ENCODE results near the gene TLE1. TPM values are rescaled to one million over a fixed set of nuclear protein-coding genes. Genes with fewer than 3 reads are reported as not detected.

Gene TLE1
- total and polyA plus RNA-seq, 2 of the 4 experiments (the other 2 are of a cell fraction), result 36.0 to 51.0 TPM

DNA sequence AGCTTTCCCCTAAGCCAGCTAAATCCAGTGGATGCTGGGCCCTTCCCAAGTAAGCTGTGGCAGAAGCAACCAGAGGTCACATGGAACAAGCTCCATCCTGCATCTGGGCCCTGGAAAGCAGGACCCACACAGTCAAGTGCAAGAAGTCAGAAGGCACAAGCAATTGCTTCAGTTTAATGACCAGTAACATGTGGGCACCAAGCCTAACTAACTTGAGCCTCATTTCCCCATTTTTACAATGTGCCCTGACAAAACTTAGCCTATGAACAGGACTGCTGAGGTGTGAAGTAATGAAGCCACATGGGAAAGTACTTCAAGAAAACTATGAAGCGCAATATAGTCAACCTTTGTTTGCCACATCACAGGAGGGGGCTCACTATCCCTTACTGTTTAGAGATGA is 90.5 kb downstream of the TLE1 start:
- Histone ChIP-seq H3K27me3 (ENCODE audit: control insufficient read depth, insufficient read depth, low read length) (no peaks in the 10 kb centered on the region), H4K91ac (ENCODE audit: insufficient read depth, low read depth, low read length) (no peak overlapping the region), H4K5ac (ENCODE audit: low read depth, low read length) (no peak overlapping the region), H4K8ac (ENCODE audit: low read depth in 2 of 2, low read length in 2 of 2) (no peak overlapping the region), H3K9me3 (ENCODE audit: control insufficient read depth, insufficient read depth, low read length) (no peaks in the 10 kb centered on the region), H3K4ac (ENCODE audit: low read depth, low read length) (no peak overlapping the region), H3K14ac (replicated peaks; ENCODE audit: low read depth, low read length) (no peak overlapping the region), H3K79me1 (ENCODE audit: low read depth in 1 of 2, low read length in 2 of 2) (peaks cover 6 to 24% of the 10 kb centered on the region in 2 experiments), H4K20me1 (ENCODE audit: insufficient read depth, low read length) (0 out of 2 replicates have a peak, but pooled peaks cover 3% of the 10 kb centered on the region), H2BK5ac (ENCODE audit: low read depth, low read length, poor library complexity, severe bottlenecking) (no peak overlapping the region), H3K27ac (ENCODE audit: insufficient read depth, low read length) (no peak overlapping the region), H3K4me2 (ENCODE audit: low read depth, low read length) (no peak overlapping the region), H2BK20ac (ENCODE audit: low read depth, low read length) (no peak overlapping the region), H3K9ac (ENCODE audit: low read depth, low read length) (no peak overlapping the region), H3K36me3 (ENCODE audit: control insufficient read depth, insufficient read depth, low read length) (peaks cover 35% of the 10 kb centered on the region), H2AFZ (replicated peaks; ENCODE audit: low read length, poor library complexity) (no peak overlapping the region), H3K4me1 (ENCODE audit: control insufficient read depth, insufficient read depth, low read length) (peaks cover 10% of the 10 kb centered on the region), H2BK120ac (ENCODE audit: low read depth, low read length) (no peak overlapping the region), H2AK5ac (ENCODE audit: low read depth, low read length) (no peak overlapping the region), H3K9me1 (ENCODE audit: insufficient read depth, low read length) (peaks cover 9% of the 10 kb centered on the region), H3K18ac (ENCODE audit: low read depth, low read length) (no peak overlapping the region), H3K4me3 (ENCODE audit: insufficient read depth, low read depth, low read length) (no peak overlapping the region), H2AK9ac (replicated peaks; ENCODE audit: low read depth, low read length, poor library complexity) (no peak overlapping the region), H2BK15ac (ENCODE audit: low read depth, low read length) (no peak overlapping the region; the same call in 2 of the 3 replicates), H3K23ac (ENCODE audit: low read depth, low read length) (no peak overlapping the region), H3K56ac (ENCODE audit: extremely low read depth, insufficient read depth, low read length) (no peak overlapping the region)
- no peak for TF ChIP-seq NFE2L2 (IDR thresholded peaks at IDR 0.05; ENCODE audit: low read depth, low read length)
- TF ChIP-seq FOS (IDR thresholded peaks at IDR 0.05; ENCODE audit: low read depth, low read length), result no peak
- no peak for TF ChIP-seq RAD21 (IDR thresholded peaks at IDR 0.05; ENCODE audit: low read length)
- TF ChIP-seq MAFK (IDR thresholded peaks at IDR 0.05; ENCODE audit: low read depth, low read length), result no peak
- TF ChIP-seq MAZ (IDR thresholded peaks at IDR 0.05; ENCODE audit: borderline replicate concordance, low read depth, low read length), result no peak
- no peak for TF ChIP-seq CTCF (conservative IDR thresholded peaks at IDR 0.05; ENCODE audit: low read depth, low read length)
- no peak for TF ChIP-seq RCOR1 (IDR thresholded peaks at IDR 0.05; ENCODE audit: insufficient replicate concordance, low read length)
- TF ChIP-seq POLR2A (IDR thresholded peaks at IDR 0.05; ENCODE audit: low read depth, low read length), result no peak
- POLR2A ChIA-PET (ENCODE audit: unreplicated experiment), result no interaction called here
- no CpG with 5 or more reads among the region's 1 CpG for WGBS, 2 experiments (ENCODE audit: extremely low coverage in 2 of 2, insufficient read length in 1 of 2)
- no TSS peak for BruUV-seq (replicated peaks)
- no peak for ATAC-seq (ENCODE audit: low read depth)
- no peak for DNase-seq
- in situ Hi-C loops (cut with MboI; ENCODE audit: low sequenced_read_pairs) (no loop called here), intact Hi-C loops (cut with micrococcal nuclease) (no loop called here), dilution Hi-C loops (cut with HindIII; ENCODE audit: low sequenced_read_pairs, unreplicated experiment) (no loop called here)
- CTCF ChIA-PET, result no interaction called here

All from IMR-90 (cell line).